ENCODE results near the gene FOXF1.

FOXF1 gene

DNA sequence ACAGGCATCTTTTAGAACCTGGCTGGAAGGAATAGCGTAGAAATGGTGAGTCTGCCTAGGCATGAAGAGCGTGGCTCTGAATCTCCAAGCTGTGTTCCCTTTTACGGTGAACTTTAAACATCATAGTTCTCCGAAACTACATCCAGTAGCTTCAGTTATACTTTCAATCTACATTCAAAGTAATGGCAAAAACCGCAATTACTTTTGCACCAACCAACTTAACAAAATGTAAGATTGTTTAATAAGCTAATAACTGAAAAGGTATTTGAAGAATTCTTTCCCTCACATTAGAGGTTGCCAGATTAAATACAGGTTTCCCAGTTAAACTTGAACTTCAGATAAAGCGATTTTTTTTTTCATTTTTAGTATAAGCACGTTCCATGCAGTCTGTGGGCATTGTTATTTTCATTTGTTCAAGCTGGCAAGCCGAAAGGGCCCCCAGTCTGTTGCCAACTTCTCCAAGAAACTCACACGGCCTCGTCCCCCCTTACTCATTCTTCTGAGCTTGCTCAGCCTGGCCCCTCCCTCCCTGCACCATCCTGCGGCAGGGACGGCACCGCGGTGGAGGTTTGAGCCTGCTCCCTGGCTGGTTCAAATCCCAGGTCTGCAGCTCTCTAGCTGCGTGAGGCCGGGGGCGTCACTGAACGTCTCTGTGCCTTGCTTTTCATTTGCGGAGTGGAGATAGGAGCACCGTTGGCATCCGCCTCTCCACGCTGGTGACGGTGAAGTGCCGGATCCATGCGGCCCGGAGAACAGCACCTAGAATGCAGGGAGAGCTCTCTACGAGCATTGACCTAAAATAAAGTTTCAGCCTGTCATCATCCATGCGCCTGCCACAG is 48.2 kb downstream of the FOXF1 start:
- no peak for DNase-seq

DNA sequence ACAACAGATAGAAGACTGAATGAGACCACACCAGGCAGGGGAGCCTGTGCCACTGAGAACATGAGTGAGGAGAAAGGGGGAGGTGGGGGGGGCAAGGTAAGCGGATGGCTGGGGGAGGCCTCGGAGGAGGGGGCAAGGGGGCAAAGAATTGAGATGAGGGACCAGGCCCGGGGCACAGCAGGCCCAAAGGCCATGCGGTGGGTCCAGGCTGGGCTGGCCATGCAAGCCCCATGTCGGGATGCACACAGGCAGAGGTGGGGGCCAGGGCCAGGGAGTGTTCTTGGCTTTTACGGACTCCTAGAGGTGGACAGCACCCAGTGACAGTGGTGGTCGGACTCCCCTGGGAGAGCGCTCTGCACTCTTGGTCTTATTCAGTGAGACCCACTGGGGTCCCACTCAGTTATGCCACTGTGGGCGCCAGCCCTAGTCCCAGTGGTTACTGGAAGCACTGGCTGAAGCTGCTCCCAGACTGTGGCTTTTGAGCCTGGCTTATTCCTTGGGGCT is 49.5 kb downstream of the FOXF1 start:
- DNase-seq, result no peak

DNA sequence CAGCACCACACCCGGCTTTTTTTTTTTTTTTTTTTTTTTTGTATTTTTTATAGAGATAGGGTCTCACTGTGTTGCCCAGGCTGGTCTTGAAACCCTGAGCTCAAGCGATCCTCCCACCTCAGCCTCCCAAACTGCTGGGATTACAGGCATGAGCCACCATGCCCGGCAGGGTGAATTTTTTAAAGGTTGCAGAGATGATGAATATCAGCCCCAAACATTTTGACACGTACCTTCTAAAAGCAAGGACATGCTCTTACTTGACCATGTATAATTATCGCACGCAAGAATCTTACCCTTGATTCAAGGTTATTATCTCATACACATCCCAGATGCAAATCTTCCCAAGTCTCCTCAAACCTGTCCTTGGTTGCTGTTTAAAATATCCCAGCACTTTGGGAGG is 52.0 kb downstream of the FOXF1 start:
- DNase-seq, result no peak

DNA sequence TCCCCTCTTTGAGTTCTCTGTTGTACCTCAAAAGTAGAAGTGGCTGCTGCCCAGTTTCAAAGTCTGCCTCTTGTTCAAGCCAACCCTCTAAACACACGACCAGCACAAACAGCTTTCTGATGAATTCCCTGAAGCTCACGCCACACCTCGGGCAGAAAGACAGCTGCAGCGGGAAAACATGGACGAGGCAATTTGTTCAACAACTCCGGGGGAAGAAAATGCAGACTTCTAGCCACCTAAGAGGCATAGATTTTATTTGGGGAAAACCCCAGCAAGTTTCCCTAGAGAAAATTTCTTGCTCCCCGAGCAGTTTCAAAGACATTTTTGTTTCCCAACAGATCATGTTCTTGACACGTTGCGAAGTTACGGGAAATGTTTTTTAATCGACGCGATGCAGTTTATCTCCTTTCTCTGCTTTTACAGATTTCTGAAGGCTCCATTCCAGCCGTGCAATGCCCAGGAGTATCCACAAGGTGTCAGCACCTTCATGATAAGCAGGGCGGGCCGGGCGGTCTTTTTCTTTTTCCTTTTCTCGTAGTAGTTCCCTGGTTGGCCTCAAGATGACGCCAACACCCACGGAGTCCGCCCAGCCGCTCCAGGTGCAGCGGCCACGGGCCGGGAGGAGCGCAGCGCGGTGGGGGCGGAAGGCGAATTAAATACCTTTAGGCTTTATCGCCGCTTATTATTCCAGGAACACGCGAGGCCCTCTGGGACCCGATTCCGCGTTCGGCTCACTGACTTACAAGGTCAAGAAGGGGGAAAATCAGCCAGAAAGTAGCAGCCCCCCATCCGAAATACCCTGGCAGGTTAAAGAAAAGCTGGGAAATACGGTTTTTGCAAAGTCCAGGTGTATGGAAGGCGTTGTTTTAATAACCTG is 53.4 kb downstream of the FOXF1 start:
- peak; percentile 81 for DNase-seq
